HG03196 (cell line): ENCODE results near the gene SMOC2.

Experiments
- ATAC-seq: cut with Tn5 transposase; IDR thresholded peaks from one replicate; pipeline ENCODE4 v1.9.1; 2021; ENCODE audit not compliant: unreplicated experiment

The SMOC2 gene

GRCh38 chr6:168440520-168441433, at the start of gene SMOC2:
SMOC2 (plus strand) TSS chr6:168441184; CDS start chr6:168441371, 187 bp downstream.
- no peak for ATAC-seq

GRCh38 chr6:168393126-168393870, 47.7 kb upstream of the SMOC2 start:
- ATAC-seq, result no peak

- ATAC-seq, result no peak
Observed at GRCh38 chr6:168394606-168395005, 46.4 kb upstream of the SMOC2 start.

- no peak for ATAC-seq
Observed at GRCh38 chr6:168395983-168396382, 45.0 kb upstream of the SMOC2 start.

GRCh38 chr6:168396561-168396960, 44.4 kb upstream of the SMOC2 start:
- no peak for ATAC-seq

- ATAC-seq, result no peak
Observed at GRCh38 chr6:168397012-168397411, 44.0 kb upstream of the SMOC2 start.

GRCh38 chr6:168400037-168400436, 40.9 kb upstream of the SMOC2 start:
- ATAC-seq, result no peak

- ATAC-seq, result no peak
Observed at GRCh38 chr6:168403370-168404005, 37.5 kb upstream of the SMOC2 start.

GRCh38 chr6:168404560-168404959, 36.4 kb upstream of the SMOC2 start:
- no peak for ATAC-seq

- ATAC-seq, result no peak
Observed at GRCh38 chr6:168407842-168408241, 33.1 kb upstream of the SMOC2 start.

GRCh38 chr6:168408504-168409136, 32.4 kb upstream of the SMOC2 start:
- ATAC-seq, result no peak

- ATAC-seq, result no peak
Observed at GRCh38 chr6:168410035-168410434, 30.9 kb upstream of the SMOC2 start.

- no peak for ATAC-seq
Observed at GRCh38 chr6:168410554-168411011, 30.4 kb upstream of the SMOC2 start.

- no peak for ATAC-seq
Observed at GRCh38 chr6:168411130-168411529, 29.9 kb upstream of the SMOC2 start.

- ATAC-seq, result no peak
Observed at GRCh38 chr6:168411793-168412192, 29.2 kb upstream of the SMOC2 start.

- ATAC-seq, result no peak
Observed at GRCh38 chr6:168412456-168412855, 28.5 kb upstream of the SMOC2 start.

- no peak for ATAC-seq
Observed at GRCh38 chr6:168413018-168413720, 27.8 kb upstream of the SMOC2 start.

GRCh38 chr6:168413856-168414255, 27.1 kb upstream of the SMOC2 start:
- no peak for ATAC-seq

GRCh38 chr6:168414336-168415097, 26.5 kb upstream of the SMOC2 start:
- ATAC-seq, result no peak
